Fibroblast of mammary gland (primary cell): ENCODE data around the gene PLEKHA7.

Experiments
- DNase-seq: peaks from one replicate; pipeline ENCODE4 v3.0.0-alpha.2; 2010; ENCODE audit warnings: low read depth
- H3K4me3 ChIP-seq: 2 replicates; pipeline ENCODE4 v1.5.1; 2011; ENCODE audit warnings: low read depth, mild to moderate bottlenecking, low read length, moderate library complexity; ENCODE audit not compliant: control insufficient read depth
- TF ChIP-seq, protein P1 (sequence below): conservative IDR thresholded peaks from 2 replicates; pipeline ENCODE4 v1.5.1; 2011; ENCODE audit warnings: low read depth, low read length, inconsistent platforms; ENCODE audit not compliant: control insufficient read depth, insufficient read depth

PLEKHA7 gene

DNA sequence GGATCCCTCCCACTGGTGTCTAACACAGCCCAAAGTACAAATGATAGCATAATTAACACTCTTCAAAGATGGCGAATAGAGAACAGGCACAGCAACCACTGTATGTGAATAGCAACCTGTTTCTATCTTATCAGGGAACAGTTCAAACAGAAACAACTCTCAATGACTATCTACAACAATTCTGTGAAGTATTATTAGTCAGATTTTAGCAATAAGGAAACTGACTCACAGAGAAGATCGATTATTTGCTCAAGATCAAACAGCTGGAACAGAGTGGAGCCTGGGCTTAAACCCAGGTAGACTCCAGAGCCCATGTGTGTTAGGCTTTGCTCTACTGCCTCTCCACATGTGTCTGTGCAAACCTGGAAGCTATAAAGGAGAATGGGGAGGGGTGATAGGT lies 187.1 kb downstream of the PLEKHA7 start:
- TF ChIP-seq, protein P1, sequence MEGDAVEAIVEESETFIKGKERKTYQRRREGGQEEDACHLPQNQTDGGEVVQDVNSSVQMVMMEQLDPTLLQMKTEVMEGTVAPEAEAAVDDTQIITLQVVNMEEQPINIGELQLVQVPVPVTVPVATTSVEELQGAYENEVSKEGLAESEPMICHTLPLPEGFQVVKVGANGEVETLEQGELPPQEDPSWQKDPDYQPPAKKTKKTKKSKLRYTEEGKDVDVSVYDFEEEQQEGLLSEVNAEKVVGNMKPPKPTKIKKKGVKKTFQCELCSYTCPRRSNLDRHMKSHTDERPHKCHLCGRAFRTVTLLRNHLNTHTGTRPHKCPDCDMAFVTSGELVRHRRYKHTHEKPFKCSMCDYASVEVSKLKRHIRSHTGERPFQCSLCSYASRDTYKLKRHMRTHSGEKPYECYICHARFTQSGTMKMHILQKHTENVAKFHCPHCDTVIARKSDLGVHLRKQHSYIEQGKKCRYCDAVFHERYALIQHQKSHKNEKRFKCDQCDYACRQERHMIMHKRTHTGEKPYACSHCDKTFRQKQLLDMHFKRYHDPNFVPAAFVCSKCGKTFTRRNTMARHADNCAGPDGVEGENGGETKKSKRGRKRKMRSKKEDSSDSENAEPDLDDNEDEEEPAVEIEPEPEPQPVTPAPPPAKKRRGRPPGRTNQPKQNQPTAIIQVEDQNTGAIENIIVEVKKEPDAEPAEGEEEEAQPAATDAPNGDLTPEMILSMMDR = no peak
- H3K4me3 ChIP-seq = no peak overlapping the region
- DNase-seq = no peak

DNA sequence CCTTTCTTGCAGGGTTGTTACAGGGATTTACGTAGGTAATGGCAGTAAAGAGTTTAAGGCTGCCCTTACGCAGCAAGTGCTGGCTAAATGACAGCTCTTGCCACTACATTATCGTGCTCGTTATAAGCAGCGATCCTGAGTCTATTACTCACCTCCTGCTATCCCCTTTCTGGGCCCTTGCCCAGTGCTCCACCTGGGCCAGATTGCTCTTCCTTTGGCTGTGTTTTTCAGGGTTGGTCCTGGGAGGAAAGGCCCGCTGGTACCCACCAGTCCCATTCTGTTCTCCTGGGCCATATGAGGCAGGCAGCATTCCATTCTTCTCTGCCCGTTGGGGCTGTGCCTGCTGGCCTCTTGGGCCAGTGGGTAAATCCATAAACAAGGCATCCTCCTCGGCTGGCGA lies 188.2 kb downstream of the PLEKHA7 start:
- TF ChIP-seq, protein P1 = no peak
- no peak overlapping the region for H3K4me3 ChIP-seq
- DNase-seq = no peak

DNA sequence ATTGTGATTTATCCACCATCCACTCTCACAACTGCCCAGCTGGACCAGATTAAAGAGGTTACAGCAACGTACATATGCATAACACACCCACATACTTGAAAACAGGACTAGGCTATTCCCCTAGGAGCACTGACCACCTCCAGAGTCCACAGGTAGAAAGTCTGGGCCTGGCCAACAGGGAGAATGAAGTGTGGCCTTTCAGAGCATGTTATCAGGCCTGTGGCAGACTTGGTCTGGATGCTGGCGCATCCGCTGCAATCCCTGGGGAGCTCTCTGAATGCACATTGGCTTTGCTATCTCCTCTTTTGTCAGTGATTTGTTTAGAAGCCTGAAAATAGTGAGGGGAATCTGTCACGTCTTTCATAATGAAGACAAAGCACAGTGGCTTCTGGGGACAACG lies 189.1 kb downstream of the PLEKHA7 start:
- DNase-seq = no peak
- H3K4me3 ChIP-seq = no peak overlapping the region
- TF ChIP-seq, protein P1 = no peak

DNA sequence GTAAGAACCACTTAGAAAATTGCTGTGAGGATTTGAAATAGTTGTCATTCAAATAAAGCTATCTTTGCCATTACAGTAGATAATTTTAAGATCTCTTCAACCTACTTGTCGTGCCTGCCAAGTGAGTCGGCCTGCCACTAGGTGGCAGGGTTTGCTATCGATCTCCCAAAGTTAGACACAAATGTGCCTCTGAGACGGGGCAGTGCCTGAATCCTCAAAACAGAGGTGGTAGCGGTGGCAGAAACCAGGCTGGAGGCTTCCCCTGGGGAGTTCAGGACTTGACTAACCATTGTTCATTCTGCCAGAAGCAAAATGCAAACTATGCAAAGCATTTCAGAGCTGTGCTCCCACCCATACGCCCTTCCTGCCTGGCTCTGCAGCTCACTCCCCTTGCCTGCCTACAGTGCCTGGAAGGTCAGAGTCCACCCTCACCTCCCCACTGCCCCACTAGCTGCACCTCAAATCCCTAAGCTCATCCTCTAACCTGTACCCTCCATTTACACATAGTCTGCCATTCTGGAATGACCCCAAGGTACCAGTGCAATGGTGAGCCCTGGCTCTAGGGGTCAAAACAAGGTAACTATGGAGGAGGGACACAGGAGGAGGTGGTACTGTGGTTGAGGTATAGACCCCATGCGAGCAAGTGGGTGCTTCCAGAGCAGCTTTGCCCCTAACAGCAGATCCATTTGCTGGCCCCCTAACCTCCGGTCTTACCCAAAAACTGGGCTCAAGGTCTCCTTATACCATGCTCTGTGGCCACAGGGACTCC lies 193.7 kb downstream of the PLEKHA7 start:
- no peak overlapping the region for H3K4me3 ChIP-seq
- TF ChIP-seq, protein P1 = peak; percentile 91
- DNase-seq = peak; percentile 73

DNA sequence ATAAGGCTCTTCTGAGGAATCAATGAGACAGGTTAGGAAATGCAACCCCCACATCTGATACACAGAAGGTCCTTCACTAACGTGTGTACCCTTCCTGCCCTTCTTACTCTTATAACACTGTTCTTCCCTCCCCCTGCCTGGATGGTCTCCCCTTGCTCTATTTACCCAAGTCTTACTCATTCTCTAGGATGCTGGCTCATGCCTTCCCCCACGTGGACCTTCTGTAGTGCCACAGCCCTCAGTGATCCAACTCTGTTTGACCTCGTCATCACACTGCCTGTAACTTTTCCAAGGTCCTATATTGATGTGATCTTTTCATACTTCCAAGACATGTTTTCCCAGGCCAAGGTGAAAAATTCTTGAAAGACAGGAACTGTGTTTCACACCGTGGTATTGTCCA lies 195.9 kb downstream of the PLEKHA7 start:
- no peak overlapping the region for H3K4me3 ChIP-seq
- TF ChIP-seq, protein P1 = no peak
- DNase-seq = peak; percentile 15

DNA sequence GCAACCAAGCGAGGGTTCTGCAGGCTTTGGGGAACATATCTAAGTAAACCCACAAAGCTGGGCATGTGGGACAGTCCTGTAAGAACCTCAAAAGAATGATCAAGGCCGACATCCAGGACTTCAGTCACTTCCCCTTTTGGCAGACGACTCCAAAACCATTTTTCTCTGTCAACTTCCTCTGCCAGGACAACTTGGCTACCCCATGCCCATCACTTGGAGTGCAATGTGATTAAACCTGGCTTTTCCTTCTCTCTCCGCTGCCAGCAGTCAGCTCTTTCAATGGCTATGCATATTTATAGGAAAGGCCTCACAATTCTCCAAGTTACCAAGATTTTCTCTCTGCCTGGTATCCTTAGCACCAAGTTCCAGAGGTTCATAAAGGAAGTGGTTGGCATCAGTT lies 196.9 kb downstream of the PLEKHA7 start:
- TF ChIP-seq, protein P1 = no peak
- no peak overlapping the region for H3K4me3 ChIP-seq
- DNase-seq = no peak
